Esophagus squamous epithelium (tissue), 4 donors: ENCODE results near the gene SELENOV.

Source experiments
- POLR2A ChIP-seq, 4 donors: fragments of 450-650 bp; IDR thresholded peaks; one replicate each; pipeline ENCODE4 v1.6.1; 2017; ENCODE audit warnings: antibody characterized with exemption in 4 of 4, mild to moderate bottlenecking in 4 of 4, moderate library complexity in 3 of 4
- TF ChIP-seq, protein P1 (sequence below), 6 experiments: fragments of 450-650 bp in 4 of 6; fragments of 200-600 bp in 2 of 6; sonication (generic) in 2 of 6; IDR thresholded peaks; one replicate each; pipeline ENCODE4 v1.5.1; 2016 to 2019; ENCODE audit warnings: antibody characterized with exemption in 6 of 6, mild to moderate bottlenecking in 4 of 6, moderate library complexity in 4 of 6

DNA sequence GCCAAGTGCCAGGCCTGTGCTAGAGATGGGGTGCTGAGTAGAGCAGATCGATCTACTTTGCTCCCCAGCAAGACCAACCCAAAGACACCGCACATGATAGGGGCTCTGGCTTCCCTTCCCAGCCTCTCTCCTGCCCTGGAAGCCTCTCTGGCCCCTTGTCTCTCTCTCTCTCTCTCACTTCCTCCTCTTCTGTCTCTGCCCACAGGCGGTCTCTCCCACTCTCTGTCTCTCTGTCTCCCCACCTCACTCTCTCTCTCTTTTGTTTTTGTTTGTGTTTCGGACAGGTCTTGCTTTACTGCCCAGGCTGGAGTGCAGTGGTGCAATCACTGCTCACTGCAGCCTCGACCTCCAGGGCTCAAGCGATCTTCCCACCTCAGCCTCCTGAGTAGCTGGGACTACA is 1.3 kb downstream of the SELENOV start:
- TF ChIP-seq, protein P1, sequence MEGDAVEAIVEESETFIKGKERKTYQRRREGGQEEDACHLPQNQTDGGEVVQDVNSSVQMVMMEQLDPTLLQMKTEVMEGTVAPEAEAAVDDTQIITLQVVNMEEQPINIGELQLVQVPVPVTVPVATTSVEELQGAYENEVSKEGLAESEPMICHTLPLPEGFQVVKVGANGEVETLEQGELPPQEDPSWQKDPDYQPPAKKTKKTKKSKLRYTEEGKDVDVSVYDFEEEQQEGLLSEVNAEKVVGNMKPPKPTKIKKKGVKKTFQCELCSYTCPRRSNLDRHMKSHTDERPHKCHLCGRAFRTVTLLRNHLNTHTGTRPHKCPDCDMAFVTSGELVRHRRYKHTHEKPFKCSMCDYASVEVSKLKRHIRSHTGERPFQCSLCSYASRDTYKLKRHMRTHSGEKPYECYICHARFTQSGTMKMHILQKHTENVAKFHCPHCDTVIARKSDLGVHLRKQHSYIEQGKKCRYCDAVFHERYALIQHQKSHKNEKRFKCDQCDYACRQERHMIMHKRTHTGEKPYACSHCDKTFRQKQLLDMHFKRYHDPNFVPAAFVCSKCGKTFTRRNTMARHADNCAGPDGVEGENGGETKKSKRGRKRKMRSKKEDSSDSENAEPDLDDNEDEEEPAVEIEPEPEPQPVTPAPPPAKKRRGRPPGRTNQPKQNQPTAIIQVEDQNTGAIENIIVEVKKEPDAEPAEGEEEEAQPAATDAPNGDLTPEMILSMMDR (IDR thresholded peaks at IDR 0.05): no peak
- no peak for TF ChIP-seq POLR2A (IDR thresholded peaks at IDR 0.05)
